HFF-Myc (cell line): Measurements from ENCODE around the gene LSS.

Experiments
- DNase-seq: peaks from one replicate; pipeline ENCODE4 v3.0.0-alpha.2; 2011; ENCODE audit warnings: low read depth; ENCODE audit errors: extremely low read depth
- H3K4me3 ChIP-seq: replicated peaks from 2 replicates; pipeline ENCODE4 v1.5.1; 2011; ENCODE audit warnings: low read depth, mild to moderate bottlenecking, control low read depth, low read length
- CTCF ChIP-seq: IDR thresholded peaks from 2 replicates; pipeline ENCODE4 v1.5.1; 2012; ENCODE audit warnings: mild to moderate bottlenecking, low read depth, low read length, control low read depth; ENCODE audit errors: missing control alignments

Gene LSS

GRCh38 chr21:46220275-46220810 is 8.2 kb downstream of the LSS start:
- no peak overlapping the region for H3K4me3 ChIP-seq
- TF ChIP-seq CTCF: no peak
- DNase-seq: no peak

DNA sequence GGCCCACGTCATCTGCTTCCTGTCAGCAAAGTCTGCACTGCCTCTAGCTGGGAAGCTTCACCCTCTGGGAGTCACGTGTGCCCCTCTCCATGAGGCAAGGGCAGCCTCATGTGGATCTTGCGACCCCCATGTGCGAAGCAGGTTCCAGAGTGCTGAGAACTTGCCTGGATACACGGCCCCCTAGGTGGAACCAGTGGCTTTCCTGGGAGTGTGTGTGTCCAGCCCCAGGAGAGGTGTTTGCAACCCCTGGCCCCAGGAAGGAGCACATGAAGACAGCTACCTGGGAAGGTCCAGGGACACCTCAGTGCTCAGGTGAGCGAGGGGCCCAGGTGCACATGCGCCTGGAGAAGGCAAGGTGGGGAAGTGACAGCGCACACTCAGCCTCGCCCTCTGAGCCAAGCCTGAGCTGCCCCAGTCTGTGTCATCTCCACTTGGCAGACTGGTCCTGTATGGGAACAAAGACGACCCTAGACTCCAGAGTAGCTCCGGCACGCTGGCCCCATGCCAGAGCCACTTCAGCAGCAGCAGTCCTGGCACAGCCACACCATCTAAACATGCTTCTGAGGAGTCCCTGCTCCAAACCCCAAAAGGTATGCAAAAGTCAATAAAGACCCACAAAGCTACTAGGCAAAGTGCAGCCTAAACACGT is 8.9 kb downstream of the LSS start:
- DNase-seq: no peak
- no peak for TF ChIP-seq CTCF
- H3K4me3 ChIP-seq: no peak overlapping the region

GRCh38 chr21:46218906-46219590 is 9.5 kb downstream of the LSS start:
- DNase-seq: no peak
- no peak overlapping the region for H3K4me3 ChIP-seq
- no peak for TF ChIP-seq CTCF

DNA sequence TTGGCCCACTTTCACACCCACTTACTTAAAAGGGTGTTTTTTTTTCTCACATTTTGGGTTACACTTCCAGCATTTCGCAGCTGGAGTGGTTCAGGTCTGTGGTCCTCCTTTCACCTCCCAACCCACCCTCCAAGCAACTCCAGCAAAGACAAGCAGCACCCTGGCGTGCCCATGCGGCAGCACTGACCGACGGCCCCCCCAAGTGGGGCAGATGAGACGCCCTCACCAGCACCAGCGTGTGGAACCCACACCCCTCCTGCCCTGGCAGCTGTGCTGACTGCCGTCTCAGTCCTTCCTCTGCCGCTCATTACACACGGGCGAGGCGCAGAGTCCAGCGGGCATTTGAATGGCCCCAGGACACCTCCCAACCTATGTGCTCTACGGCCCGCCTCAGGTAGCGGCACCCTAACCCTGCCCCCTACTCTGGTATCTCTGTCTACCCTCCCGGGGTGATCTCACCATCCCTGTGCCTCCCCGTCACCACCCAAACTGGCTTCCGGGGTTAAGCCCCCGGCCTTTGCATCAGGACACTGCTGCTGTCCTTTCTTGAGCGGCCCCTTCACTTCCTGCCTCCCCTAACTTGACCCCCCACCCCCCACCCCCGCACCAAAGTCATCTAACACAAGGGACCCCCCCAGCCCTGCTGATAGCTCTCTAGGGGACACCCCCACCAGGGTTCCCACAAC is 10.9 kb downstream of the LSS start:
- no peak for TF ChIP-seq CTCF
- no peak overlapping the region for H3K4me3 ChIP-seq

DNA sequence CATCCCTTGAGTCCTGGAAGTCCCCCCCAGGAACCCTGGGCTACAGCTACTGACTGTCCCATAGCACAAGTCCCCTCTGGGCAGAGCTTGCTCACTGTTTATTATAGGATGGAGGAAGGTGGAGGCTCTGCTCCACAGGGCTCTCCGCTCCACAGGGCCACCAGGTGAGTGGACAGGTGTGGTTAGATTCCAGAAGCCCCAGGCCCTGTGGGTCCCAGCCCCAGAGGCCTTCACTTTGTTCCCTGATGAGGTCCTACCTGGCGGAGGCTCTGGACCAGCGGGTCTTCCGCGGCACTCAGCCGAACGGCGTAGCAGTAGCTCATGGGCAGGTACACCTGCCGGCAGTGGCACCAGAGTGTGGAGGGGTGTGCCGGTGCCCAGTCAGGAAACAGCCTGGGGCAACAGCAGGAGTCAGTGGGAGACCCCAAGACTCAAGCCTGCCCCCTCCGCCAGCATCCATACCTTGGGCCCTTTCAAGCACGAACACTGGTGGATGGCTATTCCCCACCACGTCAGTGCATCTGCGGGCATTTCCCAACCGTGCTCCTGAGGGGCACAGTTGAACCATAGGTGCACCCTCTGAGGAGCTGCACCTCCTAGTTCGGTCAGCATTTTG is 12.3 kb downstream of the LSS start:
- H3K4me3 ChIP-seq: no peak overlapping the region
- no peak for DNase-seq
- no peak for TF ChIP-seq CTCF

More for the DNA sequence above, 10.9 kb downstream of the LSS start:
- no peak for DNase-seq

DNA sequence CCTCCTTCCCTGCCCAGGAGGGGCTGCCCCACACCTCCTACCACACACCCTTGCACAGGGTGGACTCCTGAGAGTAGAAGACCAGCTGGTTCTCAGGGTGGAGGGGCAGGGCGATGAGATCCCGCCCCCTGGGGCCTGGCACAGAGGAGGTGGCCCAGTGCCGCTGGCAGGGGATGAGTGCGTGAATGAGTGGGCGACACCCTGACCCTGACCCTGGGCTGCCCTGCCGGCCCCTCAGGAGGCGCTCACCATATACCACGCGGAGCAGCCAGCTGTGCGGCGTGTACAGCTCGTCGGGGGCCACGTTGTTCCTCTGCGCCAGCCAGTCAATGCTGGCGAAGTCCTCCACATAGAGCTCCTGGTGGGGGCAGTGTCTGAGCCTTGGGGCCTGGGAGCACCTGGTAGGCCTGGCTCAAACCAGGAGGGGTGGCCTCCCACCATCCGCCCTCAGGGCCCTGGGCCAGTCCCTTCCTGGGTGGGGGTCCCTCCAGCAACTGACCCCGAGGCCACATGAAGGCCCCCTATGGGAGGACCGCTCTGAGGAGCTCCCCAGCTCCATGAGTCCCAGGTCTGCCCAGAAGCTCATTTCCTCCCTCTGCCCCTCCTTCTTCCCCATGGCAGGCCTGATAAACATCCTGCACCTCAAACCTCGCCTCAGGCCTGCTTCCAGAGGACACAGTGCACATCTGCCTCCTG is 13.0 kb downstream of the LSS start:
- TF ChIP-seq CTCF: no peak
- DNase-seq: no peak
- no peak overlapping the region for H3K4me3 ChIP-seq
